22Rv1 (cell line): Measurements from ENCODE around the gene EIF5B.

ENCODE experiments used
- H3K27ac ChIP-seq: fragments of 450-650 bp; 2 replicates; pipeline ENCODE4 v1.5.1; 2017
- ZFX ChIP-seq: fragments of 450-650 bp; IDR thresholded peaks from 2 replicates; pipeline ENCODE4 v1.6.1; 2017; ENCODE audit warnings: antibody characterized with exemption, borderline replicate concordance
- TF ChIP-seq, protein P1 (sequence below): fragments of 450-650 bp; IDR thresholded peaks from 2 replicates; pipeline ENCODE4 v1.5.1; 2017; ENCODE audit warnings: mild to moderate bottlenecking

The EIF5B gene

DNA sequence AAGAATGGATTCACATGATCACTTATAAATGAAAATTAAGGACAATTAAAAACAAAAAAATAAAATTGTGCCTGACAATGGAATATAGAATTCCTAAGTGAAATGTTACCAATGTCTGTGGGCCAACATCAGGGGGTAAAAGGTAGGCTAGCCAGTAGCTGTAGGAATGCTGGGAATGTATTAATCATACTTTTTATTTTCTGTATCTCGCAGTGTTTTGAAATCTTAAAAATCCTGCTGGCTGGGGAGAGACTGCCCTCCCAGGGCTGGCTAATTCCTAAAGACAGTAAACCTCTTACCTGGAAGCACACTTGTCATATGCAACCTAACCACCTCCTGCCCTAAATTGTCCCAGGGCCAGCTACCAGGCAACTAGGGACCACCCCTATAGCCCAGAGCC lies 82.8 kb downstream of the EIF5B start:
- no peak overlapping the region for H3K27ac ChIP-seq
- TF ChIP-seq, protein P1, sequence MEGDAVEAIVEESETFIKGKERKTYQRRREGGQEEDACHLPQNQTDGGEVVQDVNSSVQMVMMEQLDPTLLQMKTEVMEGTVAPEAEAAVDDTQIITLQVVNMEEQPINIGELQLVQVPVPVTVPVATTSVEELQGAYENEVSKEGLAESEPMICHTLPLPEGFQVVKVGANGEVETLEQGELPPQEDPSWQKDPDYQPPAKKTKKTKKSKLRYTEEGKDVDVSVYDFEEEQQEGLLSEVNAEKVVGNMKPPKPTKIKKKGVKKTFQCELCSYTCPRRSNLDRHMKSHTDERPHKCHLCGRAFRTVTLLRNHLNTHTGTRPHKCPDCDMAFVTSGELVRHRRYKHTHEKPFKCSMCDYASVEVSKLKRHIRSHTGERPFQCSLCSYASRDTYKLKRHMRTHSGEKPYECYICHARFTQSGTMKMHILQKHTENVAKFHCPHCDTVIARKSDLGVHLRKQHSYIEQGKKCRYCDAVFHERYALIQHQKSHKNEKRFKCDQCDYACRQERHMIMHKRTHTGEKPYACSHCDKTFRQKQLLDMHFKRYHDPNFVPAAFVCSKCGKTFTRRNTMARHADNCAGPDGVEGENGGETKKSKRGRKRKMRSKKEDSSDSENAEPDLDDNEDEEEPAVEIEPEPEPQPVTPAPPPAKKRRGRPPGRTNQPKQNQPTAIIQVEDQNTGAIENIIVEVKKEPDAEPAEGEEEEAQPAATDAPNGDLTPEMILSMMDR: no peak
- TF ChIP-seq ZFX: no peak

DNA sequence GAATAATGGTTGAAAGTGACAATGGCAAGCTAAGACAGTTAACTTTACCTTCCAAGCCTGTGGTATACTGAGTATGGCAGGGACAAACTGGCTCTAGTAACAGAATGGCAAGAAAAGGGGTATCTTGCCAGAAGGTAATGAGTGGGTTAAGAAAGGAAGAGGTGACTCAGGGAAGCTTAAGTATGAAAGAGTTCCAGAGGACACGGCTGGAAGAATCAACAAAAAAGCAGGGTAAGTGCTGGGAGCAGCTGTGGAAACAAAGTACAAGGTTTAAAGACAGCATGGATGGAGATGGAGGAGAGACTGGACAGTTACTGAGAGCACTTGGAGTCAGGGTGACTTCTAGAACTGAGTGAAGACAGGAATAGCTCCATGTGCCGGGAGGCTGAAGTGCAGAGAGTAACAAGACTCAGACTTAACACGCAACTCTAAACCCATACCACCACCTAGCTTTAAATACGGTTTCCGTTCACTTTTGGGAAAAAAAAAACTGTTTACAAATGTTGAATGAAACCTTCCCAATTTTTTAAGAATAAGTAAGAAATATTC lies 83.6 kb downstream of the EIF5B start:
- no peak overlapping the region for H3K27ac ChIP-seq
- TF ChIP-seq, protein P1: no peak
- no peak for TF ChIP-seq ZFX

DNA sequence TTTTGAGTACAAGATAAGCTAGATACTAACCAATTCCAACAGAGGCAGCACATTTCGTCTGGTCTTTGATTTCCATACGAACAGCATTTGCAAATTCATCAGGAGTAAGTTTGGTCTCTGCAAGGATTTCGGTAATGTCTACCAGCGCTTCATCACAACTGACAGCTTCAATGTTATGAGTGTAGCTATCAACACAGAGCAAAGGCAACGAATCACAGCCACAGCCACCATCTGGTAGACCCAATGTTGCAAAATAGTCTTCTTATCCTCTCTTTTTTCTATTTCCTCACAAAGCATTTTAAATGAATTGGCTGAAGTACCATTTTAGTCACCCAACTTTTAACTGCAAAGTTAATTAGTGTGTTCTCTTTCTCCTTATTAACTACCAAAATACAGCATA lies 84.3 kb downstream of the EIF5B start:
- TF ChIP-seq, protein P1: no peak
- TF ChIP-seq ZFX: no peak

DNA sequence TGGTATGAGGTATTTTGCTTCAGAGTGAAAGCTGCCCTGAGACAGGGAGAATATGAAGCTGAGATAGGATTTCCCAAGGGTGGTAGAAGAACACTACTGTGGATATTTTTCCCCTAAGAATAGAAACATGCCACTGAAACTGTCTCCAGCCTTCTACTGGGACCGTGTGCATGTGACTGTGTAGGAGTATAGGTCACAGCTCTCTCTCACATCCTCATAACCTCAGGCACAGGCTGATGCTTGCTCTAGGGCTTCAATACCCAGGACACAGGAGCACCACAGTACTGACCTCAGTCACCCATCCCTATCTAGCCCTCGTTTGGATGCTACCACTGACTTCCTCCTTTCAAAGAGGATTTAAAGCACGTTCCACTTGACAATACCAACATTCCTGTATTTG lies 85.4 kb downstream of the EIF5B start:
- no peak for TF ChIP-seq ZFX
- TF ChIP-seq, protein P1: no peak

More for the DNA sequence above, 84.3 kb downstream of the EIF5B start:
- no peak overlapping the region for H3K27ac ChIP-seq

DNA sequence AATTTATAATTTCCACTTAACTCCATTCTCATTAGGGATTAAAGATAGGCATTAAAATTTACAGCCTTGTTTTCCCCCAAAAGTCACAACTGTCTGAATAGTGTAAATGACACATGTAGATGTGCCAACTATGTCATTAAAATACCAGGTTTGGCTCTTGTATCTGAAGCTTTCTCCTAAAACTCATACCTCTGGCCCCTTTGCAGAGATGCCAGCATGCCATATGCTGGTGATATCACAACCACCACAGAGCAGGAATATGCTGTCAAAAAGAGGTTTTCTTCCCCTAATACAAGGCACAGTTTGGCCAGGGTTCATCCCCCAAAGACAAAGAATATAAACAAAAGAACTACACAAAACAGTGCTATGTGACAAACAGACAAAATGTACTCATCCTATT lies 87.2 kb downstream of the EIF5B start:
- H3K27ac ChIP-seq: no peak overlapping the region

More for the DNA sequence above, 85.4 kb downstream of the EIF5B start:
- H3K27ac ChIP-seq: no peak overlapping the region

DNA sequence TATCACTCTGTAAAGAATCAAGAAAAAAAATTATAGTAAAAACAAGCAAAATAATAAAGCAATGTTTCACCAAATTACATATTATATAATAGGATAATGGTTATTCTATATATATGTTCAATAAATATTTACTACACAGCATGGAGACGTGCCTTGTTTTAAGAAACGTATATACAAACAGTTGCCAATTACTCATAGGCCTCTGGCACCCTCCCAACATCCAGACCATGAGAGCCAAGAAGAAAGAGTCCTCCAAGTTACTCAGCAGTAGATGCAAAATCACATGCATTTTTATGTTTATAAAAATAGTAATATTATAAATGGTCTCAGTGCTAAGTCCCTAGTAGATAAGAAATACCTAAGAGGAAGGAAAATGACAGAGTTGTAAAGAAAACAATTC lies 87.8 kb downstream of the EIF5B start:
- H3K27ac ChIP-seq: no peak overlapping the region
- no peak for TF ChIP-seq ZFX
- TF ChIP-seq, protein P1: no peak

More for the DNA sequence above, 87.2 kb downstream of the EIF5B start:
- TF ChIP-seq ZFX: no peak
- TF ChIP-seq, protein P1: no peak

DNA sequence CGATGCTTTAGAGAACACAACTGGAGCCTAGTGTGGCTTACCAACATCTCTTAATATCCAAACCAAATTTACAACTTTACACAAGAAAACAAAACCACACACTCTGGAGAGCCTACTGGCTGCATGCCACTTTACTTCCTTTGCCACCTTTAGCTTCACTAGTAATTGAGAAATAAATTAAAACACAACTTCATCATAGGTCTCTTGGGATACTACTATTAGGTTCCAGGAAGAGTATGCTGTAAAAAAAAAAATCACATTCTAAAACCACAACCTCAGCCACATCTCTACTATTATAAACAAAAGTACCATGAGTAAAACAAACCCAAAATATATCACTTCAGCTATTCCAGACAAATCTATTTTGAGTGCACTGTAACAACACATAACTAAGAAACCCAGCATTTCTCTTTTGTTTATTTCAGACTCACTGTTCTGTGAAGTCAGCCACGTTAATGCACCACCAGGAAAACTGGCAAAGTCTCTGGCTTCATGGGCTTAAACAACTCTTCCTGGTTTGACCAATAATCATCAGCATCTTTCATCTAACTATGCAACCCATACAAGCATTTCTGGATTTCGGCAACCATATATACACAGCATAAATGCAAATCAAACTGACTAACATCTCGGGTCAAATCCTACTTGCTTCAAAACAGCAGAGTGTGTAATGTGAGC lies 93.6 kb downstream of the EIF5B start:
- H3K27ac ChIP-seq: no peak overlapping the region
- TF ChIP-seq, protein P1: no peak
- no peak for TF ChIP-seq ZFX
